Loucy (cell line): ENCODE data around the gene HDDC2.

Source experiments
- H2AFZ ChIP-seq: fragments of 200-600 bp; sonication (generic); 2 replicates; pipeline ENCODE4 v1.6.0; 2016; ENCODE audit warnings: antibody characterized with exemption, mild to moderate bottlenecking, low read length, moderate library complexity
- H3F3A ChIP-seq: fragments of 200-600 bp; 2 replicates; pipeline ENCODE4 v1.6.0; 2016; ENCODE audit warnings: antibody characterized with exemption, low read depth, mild to moderate bottlenecking
- H3K27me3 ChIP-seq: fragments of 200-600 bp; sonication (generic); 2 replicates; pipeline ENCODE4 v1.6.1; 2014; ENCODE audit warnings: low read length, mild to moderate bottlenecking; ENCODE audit not compliant: insufficient read depth, poor library complexity, severe bottlenecking
- H3K36me3 ChIP-seq: fragments of 200-600 bp; sonication (generic); 2 replicates; pipeline ENCODE4 v1.6.1; 2016; ENCODE audit warnings: low read length; ENCODE audit not compliant: insufficient read depth
- H3K4me1 ChIP-seq: fragments of 200-600 bp; sonication (generic); 2 replicates; pipeline ENCODE4 v1.5.1; 2014; ENCODE audit warnings: low read length, mild to moderate bottlenecking; ENCODE audit not compliant: insufficient read depth, poor library complexity, severe bottlenecking
- H3K4me2 ChIP-seq: fragments of 200-600 bp; sonication (generic); 2 replicates; pipeline ENCODE4 v1.6.0; 2014; ENCODE audit warnings: antibody characterized with exemption, low read length, low read depth, mild to moderate bottlenecking; ENCODE audit not compliant: poor library complexity, severe bottlenecking
- H3K4me3 ChIP-seq: fragments of 200-600 bp; sonication (generic); 2 replicates; pipeline ENCODE4 v1.5.1; 2014; ENCODE audit warnings: low read length, mild to moderate bottlenecking, mixed read lengths; ENCODE audit not compliant: poor library complexity, severe bottlenecking
- H3K79me2 ChIP-seq: fragments of 200-600 bp; sonication (generic); 2 replicates; pipeline ENCODE4 v1.6.1; 2014; ENCODE audit warnings: low read length; ENCODE audit not compliant: insufficient read depth
- H3K9ac ChIP-seq: fragments of 200-600 bp; sonication (generic); 2 replicates; pipeline ENCODE4 v1.6.0; 2014; ENCODE audit warnings: mild to moderate bottlenecking, low read depth, low read length, moderate library complexity; ENCODE audit not compliant: poor library complexity, severe bottlenecking
- H3K9me2 ChIP-seq: fragments of 200-600 bp; sonication (generic); replicated peaks from 2 replicates; pipeline ENCODE4 v1.6.1; 2016; ENCODE audit warnings: low read depth, low read length, mixed read lengths
- H3K9me3 ChIP-seq: fragments of 200-600 bp; sonication (generic); 2 replicates; pipeline ENCODE4 v1.6.1; 2014; ENCODE audit warnings: mild to moderate bottlenecking, antibody characterized with exemption, low read length, low read depth; ENCODE audit not compliant: insufficient read depth
- H4K20me1 ChIP-seq: fragments of 200-600 bp; sonication (generic); 2 replicates; pipeline ENCODE4 v1.6.0; 2014; ENCODE audit warnings: antibody characterized with exemption, low read length, mild to moderate bottlenecking; ENCODE audit not compliant: insufficient read depth, poor library complexity, severe bottlenecking
- EZH2phosphoT487 ChIP-seq: fragments of 200-600 bp; IDR thresholded peaks from 2 replicates; pipeline ENCODE4 v1.6.1; 2018; ENCODE audit warnings: antibody characterized with exemption, mild to moderate bottlenecking, moderate library complexity, borderline replicate concordance
- TF ChIP-seq, protein P1 (sequence below): fragments of 200-600 bp; sonication (generic); conservative IDR thresholded peaks from 2 replicates; pipeline ENCODE4 v1.5.1; 2014; ENCODE audit warnings: mild to moderate bottlenecking, antibody characterized with exemption, low read length

Gene HDDC2

DNA sequence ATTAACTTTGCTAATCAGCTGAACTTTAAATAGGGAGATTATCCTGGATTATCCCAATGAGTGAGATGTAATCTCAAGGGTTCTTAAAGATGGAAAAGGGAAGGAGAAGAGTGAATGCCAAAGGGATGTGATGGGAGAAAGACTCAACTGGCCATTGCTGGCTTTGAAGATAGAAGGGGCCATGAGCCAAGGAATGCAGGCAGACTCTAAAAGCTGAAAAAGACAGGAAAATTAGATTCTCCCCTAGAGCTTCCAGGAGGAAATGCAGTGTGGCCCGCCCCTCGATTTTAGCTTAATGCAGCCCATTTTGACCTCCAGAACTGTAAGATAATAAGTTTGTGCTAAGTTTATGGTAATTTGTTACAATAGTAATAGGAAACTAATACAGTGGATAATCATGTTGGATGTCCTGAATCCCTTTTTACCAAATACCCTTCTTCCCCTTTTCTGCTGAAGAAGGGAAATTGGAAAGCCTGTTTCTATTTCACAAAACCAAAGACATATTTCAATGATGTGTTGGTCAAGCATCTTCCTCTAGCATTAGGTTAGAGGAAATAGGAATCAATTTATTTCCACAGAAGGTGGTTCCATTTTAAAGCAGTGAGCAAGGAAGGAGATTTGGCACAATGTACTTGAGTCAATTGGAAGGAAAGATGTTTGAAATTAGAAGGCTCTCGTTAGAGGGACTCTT, 3.3 kb upstream of the HDDC2 start:
- Histone ChIP-seq H3F3A (no peaks in the 10 kb centered on the region), H4K20me1 (no peaks in the 10 kb centered on the region), H3K9ac (no peak overlapping the region), H3K36me3 (no peaks in the 10 kb centered on the region), H3K9me2 (no peaks in the 10 kb centered on the region), H3K4me1 (no peaks in the 10 kb centered on the region), H3K79me2 (peaks cover 11% of the 10 kb centered on the region), H2AFZ (no peak overlapping the region), H3K27me3 (peaks cover 64% of the 10 kb centered on the region), H3K4me2 (no peak overlapping the region), H3K4me3 (no peak overlapping the region), H3K9me3 (no peaks in the 10 kb centered on the region)
- TF ChIP-seq, protein P1, sequence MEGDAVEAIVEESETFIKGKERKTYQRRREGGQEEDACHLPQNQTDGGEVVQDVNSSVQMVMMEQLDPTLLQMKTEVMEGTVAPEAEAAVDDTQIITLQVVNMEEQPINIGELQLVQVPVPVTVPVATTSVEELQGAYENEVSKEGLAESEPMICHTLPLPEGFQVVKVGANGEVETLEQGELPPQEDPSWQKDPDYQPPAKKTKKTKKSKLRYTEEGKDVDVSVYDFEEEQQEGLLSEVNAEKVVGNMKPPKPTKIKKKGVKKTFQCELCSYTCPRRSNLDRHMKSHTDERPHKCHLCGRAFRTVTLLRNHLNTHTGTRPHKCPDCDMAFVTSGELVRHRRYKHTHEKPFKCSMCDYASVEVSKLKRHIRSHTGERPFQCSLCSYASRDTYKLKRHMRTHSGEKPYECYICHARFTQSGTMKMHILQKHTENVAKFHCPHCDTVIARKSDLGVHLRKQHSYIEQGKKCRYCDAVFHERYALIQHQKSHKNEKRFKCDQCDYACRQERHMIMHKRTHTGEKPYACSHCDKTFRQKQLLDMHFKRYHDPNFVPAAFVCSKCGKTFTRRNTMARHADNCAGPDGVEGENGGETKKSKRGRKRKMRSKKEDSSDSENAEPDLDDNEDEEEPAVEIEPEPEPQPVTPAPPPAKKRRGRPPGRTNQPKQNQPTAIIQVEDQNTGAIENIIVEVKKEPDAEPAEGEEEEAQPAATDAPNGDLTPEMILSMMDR: no peak
- no peak for TF ChIP-seq EZH2phosphoT487

DNA sequence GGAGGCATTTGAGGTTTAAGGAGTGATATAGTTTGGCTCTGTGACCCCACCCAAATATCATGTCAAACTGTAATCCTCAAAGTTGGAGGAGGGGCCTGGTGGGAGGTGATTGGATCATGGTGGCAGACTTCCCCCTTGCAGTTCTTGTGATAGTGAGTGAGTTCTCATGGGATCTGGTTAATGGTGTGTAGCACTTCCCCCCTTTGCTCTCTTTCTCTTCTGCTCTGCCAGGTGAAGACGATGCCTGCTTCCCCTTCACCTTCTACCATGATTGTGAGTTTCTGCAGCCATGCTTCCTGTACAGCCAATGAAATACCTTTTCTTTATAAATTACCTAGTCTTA, 1.7 kb upstream of the HDDC2 start:
- Histone ChIP-seq H3K27me3 (peaks cover 47% of the 10 kb centered on the region), H3K9me2 (no peaks in the 10 kb centered on the region), H3K36me3 (no peaks in the 10 kb centered on the region), H3K4me2 (no peak overlapping the region), H4K20me1 (no peaks in the 10 kb centered on the region), H3F3A (no peaks in the 10 kb centered on the region), H3K9ac (no peak overlapping the region), H2AFZ (no peak overlapping the region), H3K9me3 (no peaks in the 10 kb centered on the region), H3K79me2 (peaks cover 14% of the 10 kb centered on the region), H3K4me1 (no peaks in the 10 kb centered on the region), H3K4me3 (no peak overlapping the region)
- no peak for TF ChIP-seq EZH2phosphoT487
- TF ChIP-seq, protein P1: no peak

GRCh38 chr6:125302840-125303511, 1.2 kb upstream of the HDDC2 start:
- Histone ChIP-seq H3K9me2 (no peaks in the 10 kb centered on the region), H3K9ac (no peak overlapping the region), H3K9me3 (no peaks in the 10 kb centered on the region), H3F3A (no peaks in the 10 kb centered on the region), H3K4me3 (no peak overlapping the region), H3K79me2 (peaks cover 14% of the 10 kb centered on the region), H3K4me2 (no peak overlapping the region), H2AFZ (no peak overlapping the region), H3K4me1 (no peaks in the 10 kb centered on the region), H3K27me3 (peaks cover 44% of the 10 kb centered on the region), H3K36me3 (no peaks in the 10 kb centered on the region), H4K20me1 (no peaks in the 10 kb centered on the region)
- TF ChIP-seq, protein P1: no peak
- TF ChIP-seq EZH2phosphoT487: no peak
